Neuronal stem cell (in vitro differentiated cells): ENCODE data around the gene GPS2.
"Not testable (repeated sequence)": the region's sequence is repeated elsewhere in the genome, so short reads cannot be mapped to it uniquely, and the experiment has no call there.

Source experiments
- DNase-seq: peaks from one replicate; pipeline ENCODE4 v3.0.0-alpha.2; 2013; ENCODE audit warnings: low spot score
- H2AFZ ChIP-seq: one replicate; pipeline ENCODE4 v1.6.1; 2013; ENCODE audit warnings: mild to moderate bottlenecking, low read length, inconsistent platforms
- H2AK5ac ChIP-seq: 2 replicates; pipeline ENCODE4 v1.6.1; 2013; ENCODE audit warnings: low read depth, mild to moderate bottlenecking, inconsistent platforms, low read length, moderate library complexity, mixed read lengths
- H2BK120ac ChIP-seq: 2 replicates; pipeline ENCODE4 v1.6.1; 2013; ENCODE audit warnings: low read depth, mild to moderate bottlenecking, inconsistent platforms, low read length, moderate library complexity, mixed read lengths
- H2BK12ac ChIP-seq: one replicate; pipeline ENCODE4 v1.6.1; 2013; ENCODE audit warnings: low read length, inconsistent platforms
- H2BK15ac ChIP-seq: 2 replicates; pipeline ENCODE4 v1.6.1; 2013; ENCODE audit warnings: mild to moderate bottlenecking, low read length, inconsistent platforms, mixed read lengths
- H2BK5ac ChIP-seq: one replicate; pipeline ENCODE4 v1.6.1; 2013; ENCODE audit warnings: inconsistent platforms, mild to moderate bottlenecking, low read length, moderate library complexity
- H3K14ac ChIP-seq: one replicate; pipeline ENCODE4 v1.6.1; 2013; ENCODE audit warnings: low read length, inconsistent platforms
- H3K18ac ChIP-seq: 2 replicates; pipeline ENCODE4 v1.6.1; 2013; ENCODE audit warnings: low read length, inconsistent platforms
- H3K23ac ChIP-seq: 2 replicates; pipeline ENCODE4 v1.6.1; 2013; ENCODE audit warnings: low read depth, mild to moderate bottlenecking, mixed read lengths, low read length, inconsistent platforms; ENCODE audit not compliant: poor library complexity
- H3K27ac ChIP-seq: replicated peaks from 3 replicates; pipeline ENCODE4 v1.5.1; 2013; ENCODE audit warnings: low read length, inconsistent platforms
- H3K27me3 ChIP-seq, 3 experiments: 2 replicates each; pipeline ENCODE4 v1.6.1; 2013; ENCODE audit warnings: low read length in 3 of 3, mild to moderate bottlenecking in 2 of 3, inconsistent platforms in 1 of 3, low read depth in 1 of 3, mixed read lengths in 1 of 3, moderate library complexity in 1 of 3; ENCODE audit not compliant: control insufficient read depth in 3 of 3, insufficient read depth in 3 of 3
- H3K36me3 ChIP-seq, 2 donors: replicated peaks in 1 of 2; 2 replicates each; pipeline ENCODE4 v1.6.1; 2013; ENCODE audit warnings: low read length in 2 of 2; ENCODE audit not compliant: control insufficient read depth in 2 of 2, insufficient read depth in 2 of 2
- H3K4ac ChIP-seq: 2 replicates; pipeline ENCODE4 v1.6.1; 2013; ENCODE audit warnings: inconsistent platforms, mild to moderate bottlenecking, low read length, moderate library complexity
- H3K4me1 ChIP-seq, 2 donors: 1 replicate in 1 of 2; 2 replicates in 1 of 2; pipeline ENCODE4 v1.6.1; 2013; ENCODE audit warnings: low read length in 2 of 2, low read depth in 1 of 2; ENCODE audit not compliant: control insufficient read depth in 2 of 2, insufficient read depth in 1 of 2
- H3K4me2 ChIP-seq: one replicate; pipeline ENCODE4 v1.6.1; 2013; ENCODE audit warnings: mild to moderate bottlenecking, low read length, inconsistent platforms; ENCODE audit not compliant: insufficient read depth, poor library complexity, severe bottlenecking
- H3K4me3 ChIP-seq, 2 donors: 2 replicates each; pipeline ENCODE4 v1.5.1; 2013; ENCODE audit warnings: low read length in 2 of 2, mild to moderate bottlenecking in 2 of 2, inconsistent platforms in 1 of 2, moderate library complexity in 1 of 2
- H3K79me1 ChIP-seq: one replicate; pipeline ENCODE4 v1.6.1; 2013; ENCODE audit warnings: low read depth, mild to moderate bottlenecking, inconsistent platforms, low read length, moderate library complexity
- H3K9ac ChIP-seq: one replicate; pipeline ENCODE4 v1.6.1; 2013; ENCODE audit warnings: mild to moderate bottlenecking, low read depth, low read length, inconsistent platforms; ENCODE audit not compliant: poor library complexity
- H3K9me3 ChIP-seq, 2 donors: replicated peaks in 1 of 2; 2 replicates each; pipeline versions ENCODE3 to v1.6.1; 2013; ENCODE audit warnings: low read length in 2 of 2, mild to moderate bottlenecking in 2 of 2, inconsistent platforms in 1 of 2, low read depth in 1 of 2, mixed read lengths in 1 of 2, moderate library complexity in 1 of 2; ENCODE audit not compliant: control insufficient read depth in 2 of 2, insufficient read depth in 1 of 2
- H4K8ac ChIP-seq: one replicate; pipeline ENCODE4 v1.6.1; 2013; ENCODE audit warnings: low read depth, mild to moderate bottlenecking, inconsistent platforms, low read length, moderate library complexity
- H4K91ac ChIP-seq: one replicate; pipeline ENCODE4 v1.6.1; 2013; ENCODE audit warnings: low read length, low read depth, mild to moderate bottlenecking, inconsistent platforms; ENCODE audit not compliant: poor library complexity
- WGBS, 2 donors: extraction: QIAGEN DNeasy Blood & Tissue Kit; methylation state at CpG; one replicate each; pipeline ENCODE4 v1.1.7; 2013; ENCODE audit warnings: missing lambda C conversion rate in 2 of 2, mixed read lengths in 1 of 2; ENCODE audit not compliant: insufficient read length in 2 of 2, insufficient replicate concordance in 1 of 2; ENCODE audit errors: extremely low coverage in 2 of 2; 5-methylcytosine and 5-hydroxymethylcytosine counted together

Gene GPS2

DNA sequence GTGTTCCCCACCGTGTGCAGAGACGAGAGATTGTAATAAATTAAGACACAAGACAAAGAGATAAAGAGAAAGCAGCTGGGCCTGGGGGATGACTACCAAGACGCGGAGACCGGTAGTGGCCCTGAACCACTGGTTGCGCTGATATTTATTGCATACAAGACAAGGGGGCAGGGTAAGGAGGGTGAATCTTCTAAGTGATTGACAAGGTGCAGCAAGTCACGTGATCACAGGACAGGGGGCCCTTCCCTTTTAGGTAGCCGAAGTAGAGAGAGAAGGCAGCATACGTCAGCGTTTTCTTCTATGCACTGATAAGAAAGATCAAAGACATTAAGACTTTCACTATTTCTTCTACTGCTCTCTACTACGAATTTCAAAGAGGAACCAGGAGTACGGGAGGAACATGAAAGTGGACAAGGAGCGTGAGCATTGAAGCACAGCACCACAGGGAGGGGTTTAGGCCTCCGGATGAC lies 17.5 kb upstream of the GPS2 start:
- not testable (repeated sequence) for H3K14ac ChIP-seq, H3K79me1 ChIP-seq, H3K18ac ChIP-seq, H4K91ac ChIP-seq, H3K9me3 ChIP-seq, H3K36me3 ChIP-seq, H2BK15ac ChIP-seq, H2BK120ac ChIP-seq, H3K9ac ChIP-seq, H2BK12ac ChIP-seq, H2AK5ac ChIP-seq, H2AFZ ChIP-seq, H3K4me3 ChIP-seq, H3K23ac ChIP-seq, H3K4me2 ChIP-seq, H3K4ac ChIP-seq, DNase-seq, H4K8ac ChIP-seq, H2BK5ac ChIP-seq, H3K27me3 ChIP-seq, H3K27ac ChIP-seq
- peaks cover 17 to 28% of the 10 kb centered on the region in 2 donors for H3K4me1 ChIP-seq
- WGBS, 2 donors: no CpG with 5 or more reads among the region's 14 CpGs

DNA sequence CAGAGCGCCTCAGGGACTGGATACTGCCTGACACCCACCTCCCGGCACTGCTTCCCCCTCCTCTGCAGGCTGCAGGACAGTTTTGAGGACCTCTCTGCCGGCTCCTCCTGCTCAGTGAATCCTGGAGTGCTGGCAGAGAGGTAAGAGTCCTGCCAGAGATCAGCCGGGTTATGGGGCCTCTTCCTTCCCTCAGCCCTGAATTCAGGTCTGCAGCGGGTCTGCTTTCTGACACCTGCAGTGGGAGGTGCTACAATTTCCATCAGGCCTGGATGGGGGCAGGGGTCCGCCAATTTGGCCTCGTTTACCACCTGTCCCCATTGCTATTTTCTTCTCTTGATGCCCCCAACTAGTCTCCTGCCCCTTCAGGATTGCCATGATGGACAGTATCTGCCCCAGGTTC lies 17.0 kb upstream of the GPS2 start:
- Histone ChIP-seq H3K4me2 (no peak overlapping the region), H3K27ac (no peak overlapping the region), H3K9ac (no peak overlapping the region), H3K4me1 (peaks cover 17 to 27% of the 10 kb centered on the region in 2 donors), H3K18ac (no peak overlapping the region), H3K36me3 (peaks cover 0 to 2% of the 10 kb centered on the region in 2 donors), H3K9me3 (no peaks in the 10 kb centered on the region), H2BK120ac (no peak overlapping the region), H3K27me3 (no peaks in the 10 kb centered on the region), H3K79me1 (peaks cover 11% of the 10 kb centered on the region), H2BK15ac (peak overlapping the region; percentile 79), H3K23ac (no peak overlapping the region), H3K14ac (no peak overlapping the region), H3K4me3 (no peak overlapping the region), H2BK5ac (no peak overlapping the region), H4K91ac (no peak overlapping the region), H2AK5ac (peak overlapping the region; percentile 91), H2BK12ac (no peak overlapping the region), H3K4ac (no peak overlapping the region), H2AFZ (no peak overlapping the region), H4K8ac (no peak overlapping the region)
- DNase-seq: no peak
- WGBS, 2 donors: no CpG with 5 or more reads among the region's 7 CpGs

DNA sequence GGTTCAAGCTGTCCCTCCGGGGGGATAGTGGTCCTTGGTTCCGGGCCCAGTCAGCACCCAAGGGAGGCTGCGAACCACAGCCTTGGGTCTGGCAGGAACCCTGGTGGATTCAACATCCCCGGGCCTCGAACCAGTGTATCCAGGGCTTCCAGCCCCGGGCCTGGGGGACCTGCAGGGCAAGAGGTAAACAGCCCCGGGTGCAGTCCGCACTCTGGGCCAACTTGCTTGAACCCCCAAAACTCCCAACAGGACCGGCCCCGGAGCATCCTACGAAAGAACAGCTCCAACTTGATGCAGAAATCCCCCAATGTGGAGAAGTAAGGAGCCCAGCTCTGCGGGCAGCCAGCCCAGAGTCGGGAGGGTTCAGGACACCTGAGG lies 15.5 kb upstream of the GPS2 start:
- peak overlapping the region; percentile 94 for H3K27ac ChIP-seq
- peak overlapping the region; percentile 14 for H3K4ac ChIP-seq

DNA sequence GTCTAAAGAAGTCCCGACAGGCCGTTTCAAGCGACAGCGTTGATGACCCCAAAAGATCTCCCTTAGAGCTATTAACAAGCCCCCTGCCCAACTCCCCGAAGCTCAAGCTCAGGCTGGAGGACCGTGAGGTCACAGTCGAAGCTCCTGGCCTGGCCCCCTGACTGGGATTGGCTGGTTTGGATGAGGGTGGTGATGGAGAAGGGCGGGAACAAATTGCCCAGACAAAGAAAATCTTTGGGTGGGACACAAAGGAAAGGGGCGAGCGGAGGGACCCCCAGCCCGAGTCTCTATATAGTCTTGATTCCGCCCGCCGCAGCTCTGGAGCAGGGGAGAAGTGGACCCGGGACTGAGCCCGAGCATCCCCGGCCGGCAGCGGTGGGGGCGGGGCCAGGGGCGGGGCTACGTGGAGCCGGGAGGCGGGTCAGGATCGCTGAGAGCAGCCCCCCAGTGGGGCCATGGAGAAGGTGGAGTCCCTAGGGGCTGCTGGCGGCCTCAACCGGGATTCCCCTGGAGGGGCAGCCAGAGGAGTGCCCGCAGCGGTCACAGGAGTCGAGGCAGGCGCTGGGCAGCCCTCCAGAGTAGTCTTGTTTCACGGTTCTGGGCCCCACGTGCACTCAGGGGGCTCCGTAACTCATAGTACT lies 15.0 kb upstream of the GPS2 start:
- peak; percentile 88 for DNase-seq
- Histone ChIP-seq H2AK5ac (peak overlapping the region; percentile 99), H3K4me1 (peaks cover 13 to 15% of the 10 kb centered on the region in 2 donors), H3K4ac (peak overlapping the region; percentile 14), H4K8ac (peak overlapping the region; percentile 93), H3K9ac (peak overlapping the region; percentile 88), H3K4me2 (peak overlapping the region; percentile 87), H3K79me1 (peaks cover 14% of the 10 kb centered on the region), H2BK12ac (no peak overlapping the region), H2BK15ac (peak overlapping the region; percentile 93), H4K91ac (peak overlapping the region; percentile 14), H2BK5ac (peak overlapping the region; percentile 80), H3K23ac (no peak overlapping the region), H3K27ac (peak overlapping the region; percentile 94), H3K14ac (no peak overlapping the region), H2AFZ (peak overlapping the region; percentile 86), H2BK120ac (peak overlapping the region; percentile 89), H3K9me3 (no peaks in the 10 kb centered on the region), H3K27me3 (no peaks in the 10 kb centered on the region), H3K4me3 (peak overlapping the region; percentile 96 to 99), H3K36me3 (peaks cover 11 to 22% of the 10 kb centered on the region in 2 donors), H3K18ac (peak overlapping the region; percentile 99)
- WGBS, 2 donors: no CpG with 5 or more reads among the region's 34 CpGs

More for the DNA sequence above, 15.5 kb upstream of the GPS2 start:
- peaks cover 14% of the 10 kb centered on the region for H3K79me1 ChIP-seq
- peak overlapping the region; percentile 80 for H2BK5ac ChIP-seq
- peak overlapping the region; percentile 89 for H2BK120ac ChIP-seq
- peak overlapping the region; percentile 99 for H2AK5ac ChIP-seq
- no peak overlapping the region for H3K14ac ChIP-seq
- H4K91ac ChIP-seq: peak overlapping the region; percentile 14
- H3K4me2 ChIP-seq: peak overlapping the region; percentile 87
- peak overlapping the region; percentile 88 for H3K9ac ChIP-seq
- no CpG with 5 or more reads among the region's 13 CpGs for WGBS, 2 donors
- peak overlapping the region; percentile 93 for H4K8ac ChIP-seq
- H2BK15ac ChIP-seq: peak overlapping the region; percentile 93
- peak overlapping the region; percentile 7 for H2BK12ac ChIP-seq
- H3K23ac ChIP-seq: no peak overlapping the region
- no peaks in the 10 kb centered on the region for H3K27me3 ChIP-seq
- H3K4me3 ChIP-seq: peak overlapping the region; percentile 77 to 96
- H3K18ac ChIP-seq: peak overlapping the region; percentile 99
- H3K36me3 ChIP-seq: peaks cover 8 to 17% of the 10 kb centered on the region in 2 donors
- peak overlapping the region; percentile 86 for H2AFZ ChIP-seq
- peaks cover 14 to 19% of the 10 kb centered on the region in 2 donors for H3K4me1 ChIP-seq
- no peaks in the 10 kb centered on the region for H3K9me3 ChIP-seq
- DNase-seq: no peak
